ENCODE data around the gene TUBGCP2. TPM values are rescaled to one million over a fixed set of nuclear protein-coding genes. Genes with fewer than 3 reads are reported as not detected.

Gene TUBGCP2
- total and polyA plus RNA-seq, 2 of the 13 experiments (the other 11 are each of a cell fraction or from before 2014, with no cell fraction given): 21.3 to 34.5 TPM

- no peak for TF ChIP-seq GRHL1 (CRISPR knock-in tag; conservative IDR thresholded peaks at IDR 0.05)
- TF ChIP-seq TFE3 (CRISPR knock-in tag; IDR thresholded peaks at IDR 0.05): 0 out of 2 replicates have a peak, but pooled peaks have one; percentile 32
- peak; percentile 49; the same call in 1 of the 2 replicates for TF ChIP-seq PHF8 (CRISPR knock-in tag; IDR thresholded peaks at IDR 0.05)
- no peak for TF ChIP-seq SYNCRIP (IDR thresholded peaks at IDR 0.05; ENCODE audit: insufficient read depth, low read depth, low read length)
- TF ChIP-seq ZNF562 (CRISPR knock-in tag; IDR thresholded peaks at IDR 0.05; ENCODE audit: borderline replicate concordance): no peak
- no peak for TF ChIP-seq NR2C2 (CRISPR knock-in tag; IDR thresholded peaks at IDR 0.05; ENCODE audit: borderline replicate concordance)
- no peak for TF ChIP-seq ZUFSP (CRISPR knock-in tag; IDR thresholded peaks at IDR 0.05; ENCODE audit: borderline replicate concordance)
- no peak for TF ChIP-seq ZNF563 (CRISPR knock-in tag; IDR thresholded peaks at IDR 0.05)
- TF ChIP-seq BRCA1 (CRISPR knock-in tag; IDR thresholded peaks at IDR 0.05): peak; percentile 46; the same call in 1 of the 2 replicates
- TF ChIP-seq ZSCAN9 (CRISPR knock-in tag; IDR thresholded peaks at IDR 0.05; ENCODE audit: borderline replicate concordance): 0 out of 2 replicates have a peak, but pooled peaks have one; percentile 29
- TF ChIP-seq E2F1 (CRISPR knock-in tag; IDR thresholded peaks at IDR 0.05): peak; percentile 33; the same call in 1 of the 2 replicates
- TF ChIP-seq KMT2A (CRISPR knock-in tag; IDR thresholded peaks at IDR 0.05): peak; percentile 31; the same call in 1 of the 2 replicates
- peak; percentile 63; the same call in 1 of the 2 replicates for TF ChIP-seq ZNF614 (CRISPR knock-in tag; IDR thresholded peaks at IDR 0.05; ENCODE audit: borderline replicate concordance)
- TF ChIP-seq RXRB (CRISPR knock-in tag; IDR thresholded peaks at IDR 0.05; ENCODE audit: borderline replicate concordance): peak; percentile 65; the same call in 1 of the 2 replicates
- 0 out of 2 replicates have a peak, but pooled peaks have one; percentile 39 for TF ChIP-seq ZMYM4 (CRISPR knock-in tag; IDR thresholded peaks at IDR 0.05)
- no peak for TF ChIP-seq ARID2 (CRISPR knock-in tag; IDR thresholded peaks at IDR 0.05; ENCODE audit: borderline replicate concordance)
- TF ChIP-seq ZNF883 (CRISPR knock-in tag; IDR thresholded peaks at IDR 0.05; ENCODE audit: not compliant biosample characterization): peak; percentile 38
- no peak for TF ChIP-seq TOE1 (CRISPR knock-in tag; IDR thresholded peaks at IDR 0.05)
- TF ChIP-seq BCL6 (CRISPR knock-in tag; IDR thresholded peaks at IDR 0.05): no peak
- TF ChIP-seq SP140L (CRISPR knock-in tag; IDR thresholded peaks at IDR 0.05; ENCODE audit: borderline replicate concordance): no peak
- TF ChIP-seq NR0B2 (CRISPR knock-in tag; IDR thresholded peaks at IDR 0.05): no peak
- 0 out of 2 replicates have a peak, but pooled peaks have one; percentile 32 for TF ChIP-seq GATAD1 (CRISPR knock-in tag; IDR thresholded peaks at IDR 0.05)
Measured at GRCh38 chr10:133329491-133330202, 21.0 kb upstream of the TUBGCP2 start (continued).
